HepG2 (cell line): Measurements from ENCODE around the gene INTS1. TPM values are rescaled to one million over a fixed set of nuclear protein-coding genes. Genes with fewer than 3 reads are reported as not detected.

Experiments
- CSRNP1 ChIP-seq: sonication (generic); formaldehyde crosslinking; IDR thresholded peaks from 2 replicates; pipeline ENCODE4 v1.8.1; 2023; ENCODE audit warnings: mild to moderate bottlenecking, missing genetic modification reagents
- DR1 ChIP-seq: sonication (generic); formaldehyde crosslinking; IDR thresholded peaks from 2 replicates; pipeline ENCODE4 v1.8.0; 2021; ENCODE audit warnings: mild to moderate bottlenecking, missing genetic modification reagents, inconsistent platforms
- NFYC ChIP-seq: IDR thresholded peaks from 2 replicates; pipeline ENCODE4 v1.6.1; 2016; ENCODE audit warnings: missing genetic modification reagents, missing compliant biosample characterization
- ZBTB1 ChIP-seq: sonication (generic); formaldehyde crosslinking; IDR thresholded peaks from 2 replicates; pipeline ENCODE4 v1.4.0; 2020; ENCODE audit warnings: missing genetic modification reagents, borderline replicate concordance
- ZBTB10 ChIP-seq: sonication (generic); formaldehyde crosslinking; IDR thresholded peaks from 2 replicates; pipeline ENCODE4 v1.4.0; 2020; ENCODE audit warnings: missing genetic modification reagents, borderline replicate concordance
- ZFX ChIP-seq: sonication (generic); formaldehyde crosslinking; IDR thresholded peaks from 2 replicates; pipeline ENCODE4 v1.4.0; 2020; ENCODE audit warnings: mild to moderate bottlenecking, low read depth, missing genetic modification reagents, moderate library complexity
- ZNF101 ChIP-seq: sonication (generic); formaldehyde crosslinking; IDR thresholded peaks from 2 replicates; pipeline ENCODE4 v1.4.0; 2020; ENCODE audit warnings: mild to moderate bottlenecking, low read depth, missing genetic modification reagents, borderline replicate concordance
- ZNF142 ChIP-seq: sonication (generic); formaldehyde crosslinking; IDR thresholded peaks from 2 replicates; pipeline ENCODE4 v1.4.0; 2020; ENCODE audit warnings: missing genetic modification reagents
- ZNF484 ChIP-seq: sonication (generic); formaldehyde crosslinking; IDR thresholded peaks from 2 replicates; pipeline ENCODE4 v1.5.1; 2020; ENCODE audit warnings: mild to moderate bottlenecking, low read depth, missing genetic modification reagents, borderline replicate concordance
- polyA plus RNA-seq, 8 experiments: library from polyadenylated mRNA; depleted of rRNA in 3 of 8; stranded (reverse) in 7 of 8; unstranded in 1 of 8; fragments of >200 nt; fragmentation: Illumina TruSeq in 4 of 8; extraction: Trizol in 4 of 8; gene quantifications; 2 replicates each; pipeline versions ENCODE4 v1.2.1 to v1.2.3, GENCODE V29; 2011 to 2016; ENCODE audit warnings: low read depth in 4 of 8, missing spikeins in 1 of 8, mixed read lengths in 1 of 8; ENCODE audit not compliant: insufficient read depth in 1 of 8
- total RNA-seq, 5 experiments: library from RNA; depleted of rRNA; stranded (reverse); fragments of >200 nt; fragmentation: Illumina TruSeq; extraction: Trizol; gene quantifications; 2 replicates each; pipeline ENCODE4 v1.2.3, GENCODE V29; 2016; ENCODE audit warnings: low read depth in 1 of 5
- TF ChIP-seq, protein P1 (sequence below): sonication (generic); formaldehyde crosslinking; IDR thresholded peaks from 2 replicates; pipeline ENCODE4 v1.5.1; 2020; ENCODE audit warnings: missing genetic modification reagents, mild to moderate bottlenecking, borderline replicate concordance
- TF ChIP-seq, protein P2 (sequence below): sonication (generic); formaldehyde crosslinking; IDR thresholded peaks from 2 replicates; pipeline ENCODE4 v1.5.0; 2020; ENCODE audit warnings: mild to moderate bottlenecking, missing genetic modification reagents
- TF ChIP-seq, protein P3 (sequence below): sonication (generic); formaldehyde crosslinking; IDR thresholded peaks from 2 replicates; pipeline ENCODE4 v1.4.0; 2020; ENCODE audit warnings: mild to moderate bottlenecking, low read depth, missing genetic modification reagents

Gene INTS1
- total and polyA plus RNA-seq, 2 of the 13 experiments (the other 11 are each of a cell fraction or from before 2014, with no cell fraction given), result 13.7 to 29.0 TPM

- TF ChIP-seq ZBTB10 (CRISPR knock-in tag), result no peak
- TF ChIP-seq, protein P1, sequence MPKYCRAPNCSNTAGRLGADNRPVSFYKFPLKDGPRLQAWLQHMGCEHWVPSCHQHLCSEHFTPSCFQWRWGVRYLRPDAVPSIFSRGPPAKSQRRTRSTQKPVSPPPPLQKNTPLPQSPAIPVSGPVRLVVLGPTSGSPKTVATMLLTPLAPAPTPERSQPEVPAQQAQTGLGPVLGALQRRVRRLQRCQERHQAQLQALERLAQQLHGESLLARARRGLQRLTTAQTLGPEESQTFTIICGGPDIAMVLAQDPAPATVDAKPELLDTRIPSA, result no peak
- no peak for TF ChIP-seq CSRNP1 (CRISPR knock-in tag)
- TF ChIP-seq, protein P2, sequence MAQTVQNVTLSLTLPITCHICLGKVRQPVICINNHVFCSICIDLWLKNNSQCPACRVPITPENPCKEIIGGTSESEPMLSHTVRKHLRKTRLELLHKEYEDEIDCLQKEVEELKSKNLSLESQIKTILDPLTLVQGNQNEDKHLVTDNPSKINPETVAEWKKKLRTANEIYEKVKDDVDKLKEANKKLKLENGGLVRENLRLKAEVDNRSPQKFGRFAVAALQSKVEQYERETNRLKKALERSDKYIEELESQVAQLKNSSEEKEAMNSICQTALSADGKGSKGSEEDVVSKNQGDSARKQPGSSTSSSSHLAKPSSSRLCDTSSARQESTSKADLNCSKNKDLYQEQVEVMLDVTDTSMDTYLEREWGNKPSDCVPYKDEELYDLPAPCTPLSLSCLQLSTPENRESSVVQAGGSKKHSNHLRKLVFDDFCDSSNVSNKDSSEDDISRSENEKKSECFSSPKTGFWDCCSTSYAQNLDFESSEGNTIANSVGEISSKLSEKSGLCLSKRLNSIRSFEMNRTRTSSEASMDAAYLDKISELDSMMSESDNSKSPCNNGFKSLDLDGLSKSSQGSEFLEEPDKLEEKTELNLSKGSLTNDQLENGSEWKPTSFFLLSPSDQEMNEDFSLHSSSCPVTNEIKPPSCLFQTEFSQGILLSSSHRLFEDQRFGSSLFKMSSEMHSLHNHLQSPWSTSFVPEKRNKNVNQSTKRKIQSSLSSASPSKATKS (CRISPR knock-in tag), result no peak
- TF ChIP-seq ZNF101 (CRISPR knock-in tag), result no peak
- TF ChIP-seq DR1 (CRISPR knock-in tag), result no peak
- TF ChIP-seq ZNF142 (CRISPR knock-in tag), result no peak
- TF ChIP-seq, protein P3, sequence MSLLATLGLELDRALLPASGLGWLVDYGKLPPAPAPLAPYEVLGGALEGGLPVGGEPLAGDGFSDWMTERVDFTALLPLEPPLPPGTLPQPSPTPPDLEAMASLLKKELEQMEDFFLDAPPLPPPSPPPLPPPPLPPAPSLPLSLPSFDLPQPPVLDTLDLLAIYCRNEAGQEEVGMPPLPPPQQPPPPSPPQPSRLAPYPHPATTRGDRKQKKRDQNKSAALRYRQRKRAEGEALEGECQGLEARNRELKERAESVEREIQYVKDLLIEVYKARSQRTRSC (CRISPR knock-in tag), result no peak
- peak; percentile 45; the same call in 1 of the 2 replicates for TF ChIP-seq ZFX (CRISPR knock-in tag)
- TF ChIP-seq ZNF484 (CRISPR knock-in tag), result no peak
- no peak for TF ChIP-seq NFYC (CRISPR knock-in tag)
- TF ChIP-seq ZBTB1, result no peak
Observed at GRCh38 chr7:1457059-1457948, 46.9 kb downstream of the INTS1 start (continued).
